ENCODE measurements around the gene FANCI.

Gene FANCI

GRCh38 chr15:89217686-89218376 is 25.9 kb upstream of the FANCI start:
- DNase-seq (ENCODE audit: extremely low read depth, low read depth) = no peak
- H3K4me3 ChIP-seq (replicated peaks; ENCODE audit: low read depth, low read length) = no peak overlapping the region
- no peak for TF ChIP-seq CTCF (IDR thresholded peaks at IDR 0.05; ENCODE audit: low read depth, low read length, missing control alignments)

GRCh38 chr15:89218531-89218930 is 25.2 kb upstream of the FANCI start:
- no peak for DNase-seq (ENCODE audit: extremely low read depth, low read depth)
- no peak overlapping the region for H3K4me3 ChIP-seq (replicated peaks; ENCODE audit: low read depth, low read length)

GRCh38 chr15:89221543-89221942 is 22.2 kb upstream of the FANCI start, which contains the start of gene RLBP1:
Gene RLBP1 (minus strand): TSS chr15:89221579. CDS start chr15:89218975, 2,604 bp downstream.
- TF ChIP-seq CTCF (IDR thresholded peaks at IDR 0.05; ENCODE audit: low read depth, low read length, missing control alignments) = no peak
- no peak for DNase-seq (ENCODE audit: extremely low read depth, low read depth)
- H3K4me3 ChIP-seq (replicated peaks; ENCODE audit: low read depth, low read length) = no peak within 1 kb of the TSS

More at GRCh38 chr15:89218531-89218930, 25.2 kb upstream of the FANCI start:
- no peak for TF ChIP-seq CTCF (IDR thresholded peaks at IDR 0.05; ENCODE audit: low read depth, low read length, missing control alignments)

DNA sequence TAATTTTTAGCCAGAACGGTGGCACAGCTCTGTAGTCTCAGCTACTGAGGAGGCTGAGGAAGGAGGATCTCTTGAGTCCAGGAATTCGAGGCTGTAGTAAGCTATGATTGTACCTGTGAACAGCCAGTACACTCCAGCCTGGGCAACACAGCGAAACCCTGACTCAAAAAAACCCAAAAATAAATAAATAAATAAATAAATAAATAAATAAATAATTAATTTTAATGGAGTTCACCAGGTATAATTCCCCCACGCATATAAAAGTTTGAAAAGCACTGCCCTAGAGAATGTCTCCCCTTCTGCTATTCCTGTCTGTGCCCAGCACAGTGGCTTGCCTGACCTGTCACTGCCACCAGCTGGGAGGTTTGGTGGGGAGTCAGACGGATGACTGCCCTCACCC is 18.2 kb upstream of the FANCI start:
- TF ChIP-seq CTCF (IDR thresholded peaks at IDR 0.05; ENCODE audit: low read depth, low read length, missing control alignments) = no peak
- no peak overlapping the region for H3K4me3 ChIP-seq (replicated peaks; ENCODE audit: low read depth, low read length)
- no peak for DNase-seq (ENCODE audit: extremely low read depth, low read depth)

DNA sequence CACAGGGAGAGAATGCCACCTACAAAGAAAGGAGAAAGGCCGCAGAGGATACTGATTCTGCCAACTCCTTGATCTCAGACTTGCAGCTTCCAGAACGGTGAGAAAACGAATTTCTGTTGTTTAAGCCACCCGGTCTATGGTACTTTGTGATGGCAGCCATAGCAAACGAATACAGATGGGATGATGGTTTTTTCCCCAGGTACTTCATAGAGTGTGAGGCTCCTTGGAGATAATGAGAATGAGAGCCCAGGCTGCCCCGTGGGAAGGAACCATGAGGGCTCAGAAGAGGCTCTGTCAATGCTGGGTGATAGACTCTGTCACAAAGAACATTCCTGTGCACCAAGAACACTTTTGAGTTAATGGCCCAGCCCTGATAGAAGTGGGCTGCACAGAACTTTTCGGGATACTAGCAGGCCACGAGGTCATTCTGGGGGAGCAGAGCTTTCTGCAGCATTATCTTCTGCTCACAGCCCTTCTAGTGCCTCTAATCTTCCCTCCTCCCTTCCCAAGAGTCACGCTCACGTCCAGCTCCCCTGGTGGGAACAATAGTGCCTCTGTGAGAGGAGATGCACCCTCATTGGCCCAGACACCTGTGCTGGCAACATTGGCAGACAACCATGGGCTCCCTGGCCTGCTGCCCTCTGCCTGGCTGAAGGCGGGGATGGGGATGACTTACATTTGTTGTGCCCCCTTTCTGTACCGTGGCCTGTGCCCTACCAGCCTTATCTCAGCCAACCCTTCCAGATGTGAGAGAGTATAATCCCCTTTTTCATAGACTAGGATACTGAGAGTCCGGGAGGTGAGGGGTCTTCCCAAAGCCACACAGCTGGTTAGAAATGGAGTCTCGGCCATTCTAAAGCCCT is 17.2 kb upstream of the FANCI start:
- no peak for TF ChIP-seq CTCF (IDR thresholded peaks at IDR 0.05; ENCODE audit: low read depth, low read length, missing control alignments)
- DNase-seq (ENCODE audit: extremely low read depth, low read depth) = no peak
- no peak overlapping the region for H3K4me3 ChIP-seq (replicated peaks; ENCODE audit: low read depth, low read length)

DNA sequence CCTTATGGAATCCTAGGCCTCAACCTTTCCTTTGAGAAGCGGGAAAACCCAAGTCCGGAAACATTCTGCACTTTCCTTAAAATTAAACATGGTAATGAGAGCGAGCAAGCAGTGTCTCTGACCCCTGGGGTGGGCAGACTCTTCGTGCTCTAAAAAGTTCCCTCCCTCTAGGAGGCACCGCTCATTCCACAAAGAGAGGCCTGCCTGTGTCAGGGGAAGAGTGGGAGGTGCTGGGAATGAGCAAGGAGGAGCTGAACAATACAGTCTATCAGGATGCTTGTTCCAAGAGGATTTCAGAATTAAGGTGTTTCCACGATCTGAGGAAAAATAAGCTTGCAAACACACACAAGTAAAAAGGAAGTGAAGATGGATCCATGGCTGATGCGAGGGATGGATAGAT is 16.4 kb upstream of the FANCI start:
- DNase-seq (ENCODE audit: extremely low read depth, low read depth) = no peak
- no peak overlapping the region for H3K4me3 ChIP-seq (replicated peaks; ENCODE audit: low read depth, low read length)
- no peak for TF ChIP-seq CTCF (IDR thresholded peaks at IDR 0.05; ENCODE audit: low read depth, low read length, missing control alignments)

All from HFF-Myc (cell line).